Stimulated activated CD4-positive, alpha-beta T cell treated with anti-CD3 and anti-CD28 coated beads, Interleukin-1b, Interleukin-23, amount 100 ng/mL, for 48 hours (primary cell): ENCODE measurements around the gene SMYD3.
A peak's percentile ranks its signal among the peaks of the same experiment; 100 is the strongest.
"Not testable (repeated sequence)": the region's sequence is repeated elsewhere in the genome, so short reads cannot be mapped to it uniquely, and the experiment has no call there.

Experiments used
- DNase-seq: peaks from one replicate; pipeline ENCODE4 v3.0.0-alpha.2; 2020

SMYD3 gene

DNA sequence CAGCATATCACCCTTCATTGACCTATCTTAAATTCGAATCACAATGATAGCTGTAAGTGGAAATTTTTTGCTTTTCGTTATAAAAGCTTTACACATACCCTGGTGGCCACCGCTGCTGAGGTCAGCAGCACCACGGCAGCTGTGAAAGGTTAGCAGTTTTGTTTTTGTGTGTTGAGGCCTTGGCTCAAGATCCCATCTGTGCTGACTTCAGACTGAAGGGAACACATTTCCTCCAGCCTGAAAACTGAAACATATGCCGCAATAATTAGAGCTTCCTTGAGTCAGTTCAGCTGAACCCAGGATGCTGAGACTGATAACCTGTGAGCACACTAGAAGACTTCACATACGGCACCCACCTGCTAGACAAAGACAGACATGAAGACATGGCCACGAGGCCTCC is 103.0 kb downstream of the SMYD3 start:
- DNase-seq, result no peak

DNA sequence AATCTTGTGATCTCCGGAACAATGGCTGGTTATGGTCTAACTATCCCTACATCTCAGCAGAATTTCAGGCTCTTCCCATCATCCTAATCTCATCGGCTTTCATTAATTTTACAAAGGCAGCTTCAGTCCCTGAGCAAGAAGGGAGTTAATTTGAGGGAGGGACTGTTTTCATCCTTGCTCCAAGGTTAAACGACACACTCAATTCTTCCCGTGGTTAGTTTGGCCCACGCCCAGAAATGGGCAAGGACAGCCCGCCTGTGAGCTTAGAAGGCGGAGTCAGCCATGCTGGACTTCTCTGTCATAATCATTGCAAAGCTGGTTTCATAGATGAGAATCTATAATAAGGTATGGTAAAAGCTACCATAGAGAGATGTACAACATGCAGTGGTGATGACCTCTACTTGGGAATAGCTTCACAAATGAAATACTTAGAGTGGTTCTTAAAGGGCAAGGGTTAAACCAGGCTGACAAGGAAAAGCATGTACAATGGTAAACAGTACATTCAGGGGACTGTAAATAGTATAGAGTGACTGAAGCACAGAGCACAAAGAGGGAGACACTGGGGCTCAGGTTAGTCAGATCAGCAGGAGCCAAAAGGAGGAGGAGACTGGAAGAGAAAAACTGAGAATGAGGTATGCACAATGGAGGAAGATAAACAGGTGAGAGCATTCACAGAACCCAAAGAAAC is 108.8 kb downstream of the SMYD3 start:
- DNase-seq, result no peak

GRCh38 chr1:246397046-246397445 is 110.0 kb downstream of the SMYD3 start:
- DNase-seq, result no peak

- DNase-seq, result no peak
Observed at GRCh38 chr1:246396322-246396721, 110.8 kb downstream of the SMYD3 start.

- DNase-seq, result no peak
Observed at GRCh38 chr1:246394121-246394520, 113.0 kb downstream of the SMYD3 start.

DNA sequence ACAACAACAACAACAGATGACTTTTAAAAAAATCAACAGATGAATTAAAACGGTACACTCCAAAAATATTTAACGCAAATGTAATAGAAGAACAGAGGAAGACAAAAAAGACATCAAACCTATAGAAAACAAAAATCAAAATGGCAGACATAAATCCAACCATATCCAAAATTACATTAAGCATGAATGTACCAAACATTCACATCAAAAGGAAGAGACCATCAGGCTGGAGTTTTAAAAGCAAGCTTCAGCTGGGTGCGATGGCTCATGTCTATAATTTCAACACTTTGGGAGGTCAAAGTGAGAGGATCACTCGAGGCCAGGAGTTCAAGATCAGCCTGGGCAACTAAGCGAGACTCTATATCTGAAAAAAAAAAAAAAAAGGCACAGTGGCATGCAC is 116.2 kb downstream of the SMYD3 start:
- DNase-seq, result no peak

- no peak for DNase-seq
Observed at GRCh38 chr1:246384616-246385015, 122.5 kb downstream of the SMYD3 start.

- no peak for DNase-seq
Observed at GRCh38 chr1:246383791-246384190, 123.3 kb downstream of the SMYD3 start.

- DNase-seq, result no peak
Observed at GRCh38 chr1:246383239-246383589, 123.9 kb downstream of the SMYD3 start.

- no peak for DNase-seq
Observed at GRCh38 chr1:246382589-246383238, 124.4 kb downstream of the SMYD3 start.

DNA sequence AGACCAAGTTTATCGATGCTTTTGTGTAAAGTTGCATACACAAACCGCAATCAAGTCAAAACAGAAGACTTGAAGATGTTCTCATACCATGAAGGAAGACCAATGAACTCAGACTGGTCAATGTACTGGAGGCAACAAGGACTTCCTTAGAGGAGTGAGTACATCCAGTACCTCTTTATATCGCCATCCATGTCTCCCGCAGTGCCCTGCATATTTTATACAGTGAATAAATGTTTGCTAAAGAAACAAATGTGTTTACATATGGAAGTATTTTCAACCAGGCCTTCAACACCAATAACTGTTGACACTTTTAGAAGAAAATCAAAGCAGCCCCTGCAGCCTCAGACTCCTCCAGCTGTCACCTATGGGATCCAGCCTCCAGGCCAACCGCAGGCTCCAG is 125.6 kb downstream of the SMYD3 start:
- no peak for DNase-seq

GRCh38 chr1:246377625-246378153 is 129.4 kb downstream of the SMYD3 start:
- no peak for DNase-seq

DNA sequence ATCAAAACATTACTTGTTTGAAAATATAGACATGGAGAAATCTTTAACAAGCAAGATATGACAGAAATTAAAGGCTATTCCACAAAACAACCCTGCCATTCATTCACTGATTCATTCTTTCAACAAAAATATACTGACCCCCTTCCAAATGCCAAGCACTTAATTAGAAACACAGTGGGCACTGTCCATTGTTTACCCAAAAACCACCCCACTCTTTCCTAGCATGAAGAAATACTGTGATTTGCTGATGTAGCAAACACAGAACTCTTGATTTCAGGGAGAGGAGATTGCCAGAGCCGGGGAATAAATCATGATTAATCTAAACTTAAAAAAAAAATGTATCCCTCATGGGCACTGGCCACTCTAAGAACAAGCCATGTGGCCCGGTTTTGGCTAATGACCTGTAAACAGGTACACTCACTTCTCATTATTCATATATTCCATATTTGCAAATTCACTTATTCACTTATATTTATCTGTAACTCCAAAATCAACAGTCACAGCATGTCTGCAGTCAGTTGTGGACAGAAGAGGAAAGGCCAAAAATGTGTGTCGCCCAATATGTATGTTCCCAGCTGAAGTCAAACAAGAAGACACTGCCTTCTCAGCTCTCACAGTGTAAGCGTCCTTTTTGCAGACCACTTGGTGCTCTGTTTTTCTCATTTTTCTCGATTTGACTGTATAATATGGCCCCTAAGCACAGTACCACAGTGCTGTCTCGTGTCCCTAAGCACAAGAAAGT is 133.1 kb downstream of the SMYD3 start:
- DNase-seq, result no peak

- DNase-seq, result no peak
Observed at GRCh38 chr1:246372559-246372958, 134.5 kb downstream of the SMYD3 start.

GRCh38 chr1:246367041-246367440 is 140.0 kb downstream of the SMYD3 start:
- DNase-seq, result no peak

GRCh38 chr1:246365708-246366107 is 141.4 kb downstream of the SMYD3 start:
- DNase-seq, result no peak

DNA sequence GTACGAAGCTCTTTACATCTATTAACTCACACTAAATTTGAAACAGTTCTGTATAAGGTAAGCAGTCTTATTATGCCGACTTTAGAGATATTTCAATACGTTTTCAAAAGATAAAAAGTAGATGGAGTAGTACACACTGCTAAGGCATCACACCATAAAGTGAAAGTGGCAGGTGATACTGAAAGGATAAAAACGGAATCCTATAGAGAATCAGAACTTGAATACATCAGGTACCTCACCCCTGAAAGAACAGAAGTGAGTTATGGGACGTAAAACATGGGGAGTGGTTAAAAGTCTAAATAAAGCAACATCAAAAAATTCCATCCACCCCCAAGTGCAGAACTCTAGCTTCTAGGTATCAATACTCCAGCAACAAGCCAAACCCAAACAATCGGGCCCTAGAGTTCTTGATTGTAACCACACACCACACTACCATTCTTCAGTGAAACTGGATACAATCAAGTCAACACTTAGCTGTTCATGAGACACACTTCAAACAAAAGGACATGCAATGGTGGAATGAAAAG is 142.6 kb downstream of the SMYD3 start:
- peak; percentile 8 for DNase-seq

GRCh38 chr1:246357014-246357598 is 150.0 kb downstream of the SMYD3 start:
- DNase-seq, result not testable (repeated sequence)

- DNase-seq, result no peak
Observed at GRCh38 chr1:246355411-246356230, 151.5 kb downstream of the SMYD3 start.

DNA sequence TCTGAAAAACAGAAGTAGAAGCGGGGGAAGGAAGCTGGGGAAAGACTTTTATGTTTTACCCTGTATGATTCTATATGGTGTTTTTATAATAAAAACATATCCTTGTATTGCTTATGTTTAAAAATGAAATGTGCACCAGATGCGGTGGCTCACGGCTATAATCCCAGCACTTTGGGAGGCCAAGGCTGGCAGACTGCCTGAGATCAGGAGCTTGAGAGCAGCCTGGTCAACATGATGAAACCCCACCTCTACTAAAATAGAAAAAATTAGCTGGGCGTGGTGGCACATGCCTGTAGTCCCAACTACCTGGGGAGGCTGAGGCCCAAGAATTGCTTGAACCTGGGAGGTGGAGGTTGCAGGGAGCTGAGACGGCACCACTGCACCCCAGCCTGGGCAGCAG is 155.4 kb downstream of the SMYD3 start:
- DNase-seq, result no peak

- DNase-seq, result no peak
Observed at GRCh38 chr1:246350745-246351144, 156.3 kb downstream of the SMYD3 start.

DNA sequence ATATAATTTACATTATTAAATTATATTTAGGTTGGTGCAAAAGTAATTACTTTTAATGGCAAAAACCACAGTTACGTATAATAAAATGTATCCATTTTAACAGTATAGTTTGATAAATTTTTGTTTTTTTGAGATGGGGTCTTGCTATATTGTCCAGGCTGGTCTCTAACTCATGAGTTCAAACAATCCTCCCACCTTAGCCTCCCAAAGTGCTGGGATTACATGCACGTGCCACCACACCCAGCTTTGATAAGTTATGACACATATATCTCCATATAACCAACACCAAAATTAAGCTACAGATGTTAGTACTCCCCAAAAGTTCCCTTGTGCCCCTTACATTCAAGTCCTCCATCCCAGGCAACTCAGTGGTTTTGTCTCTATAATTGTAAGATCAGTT is 163.1 kb downstream of the SMYD3 start:
- DNase-seq, result no peak
